ENCODE data around the gene LMO4.

The LMO4 gene

GRCh38 chr1:87328272-87329050, at the start of gene LMO4:
Gene LMO4, plus strand, starts transcription at chr1:87328880. Its CDS starts 3,136 bp downstream, at chr1:87332016.
- TF ChIP-seq CTCF (IDR thresholded peaks at IDR 0.05; ENCODE audit: insufficient read depth, low read depth, low read length, missing control alignments): no peak
- H3K4me3 ChIP-seq (ENCODE audit: low read depth, low read length): peak within 1 kb of the TSS; percentile 67
- DNase-seq (ENCODE audit: low read depth): peak; percentile 98

- H3K4me3 ChIP-seq (ENCODE audit: low read depth, low read length): no peak overlapping the region
- no peak for DNase-seq (ENCODE audit: low read depth)
- TF ChIP-seq CTCF (IDR thresholded peaks at IDR 0.05; ENCODE audit: insufficient read depth, low read depth, low read length, missing control alignments): no peak
Observed at GRCh38 chr1:87279536-87279875, 49.2 kb upstream of the LMO4 start.

- no peak for TF ChIP-seq CTCF (IDR thresholded peaks at IDR 0.05; ENCODE audit: insufficient read depth, low read depth, low read length, missing control alignments)
- peak; percentile 9 for DNase-seq (ENCODE audit: low read depth)
- H3K4me3 ChIP-seq (ENCODE audit: low read depth, low read length): no peak overlapping the region
Observed at GRCh38 chr1:87279966-87280535, 48.6 kb upstream of the LMO4 start.

- H3K4me3 ChIP-seq (ENCODE audit: low read depth, low read length): no peak overlapping the region
- DNase-seq (ENCODE audit: low read depth): no peak
- TF ChIP-seq CTCF (IDR thresholded peaks at IDR 0.05; ENCODE audit: insufficient read depth, low read depth, low read length, missing control alignments): no peak
Observed at GRCh38 chr1:87284456-87285240, 44.0 kb upstream of the LMO4 start.

GRCh38 chr1:87291107-87291506, 37.6 kb upstream of the LMO4 start:
- no peak for DNase-seq (ENCODE audit: low read depth)
- no peak for TF ChIP-seq CTCF (IDR thresholded peaks at IDR 0.05; ENCODE audit: insufficient read depth, low read depth, low read length, missing control alignments)
- no peak overlapping the region for H3K4me3 ChIP-seq (ENCODE audit: low read depth, low read length)

GRCh38 chr1:87292684-87293493, 35.8 kb upstream of the LMO4 start:
- DNase-seq (ENCODE audit: low read depth): peak; percentile 71
- peak; percentile 65 for TF ChIP-seq CTCF (IDR thresholded peaks at IDR 0.05; ENCODE audit: insufficient read depth, low read depth, low read length, missing control alignments)
- no peak overlapping the region for H3K4me3 ChIP-seq (ENCODE audit: low read depth, low read length)
